Measurements from ENCODE around the gene ENOSF1. TPM values are rescaled to one million over a fixed set of nuclear protein-coding genes. Genes with fewer than 3 reads are reported as not detected.
A peak's percentile ranks its signal among the peaks of the same experiment; 100 is the strongest.

ENOSF1 gene
- total and polyA plus RNA-seq, 2 of the 13 experiments (the other 11 are each of a cell fraction or from before 2014, with no cell fraction given) = 37.6 to 40.1 TPM

GRCh38 chr18:703213-703967, 9.0 kb downstream of the ENOSF1 start (continued):
- peak; percentile 14; the same call in 1 of the 2 replicates for TF ChIP-seq TFE3 (CRISPR knock-in tag; IDR thresholded peaks at IDR 0.05)
- no peak for TF ChIP-seq EEA1 (CRISPR knock-in tag; IDR thresholded peaks at IDR 0.05; ENCODE audit: borderline replicate concordance)
- TF ChIP-seq SRSF1 (optimal IDR thresholded peaks at IDR 0.05; ENCODE audit: low read depth, low read length) = no peak
- TF ChIP-seq ZNF570 (CRISPR knock-in tag; IDR thresholded peaks at IDR 0.05; ENCODE audit: borderline replicate concordance) = no peak
- TF ChIP-seq SOX13 (IDR thresholded peaks at IDR 0.05) = no peak
- no peak for TF ChIP-seq SOX13 (CRISPR knock-in tag; conservative IDR thresholded peaks at IDR 0.05 in 1 of 2, IDR thresholded peaks at IDR 0.05 in 1 of 2)
- no peak for TF ChIP-seq PRPF4 (IDR thresholded peaks at IDR 0.05; ENCODE audit: low read depth, low read length, poor library complexity, severe bottlenecking)
- TF ChIP-seq DMTF1 (CRISPR knock-in tag; IDR thresholded peaks at IDR 0.05) = no peak
- peak; percentile 65 for TF ChIP-seq TBX2 (CRISPR knock-in tag; IDR thresholded peaks at IDR 0.05; ENCODE audit: borderline replicate concordance)
- no peak for TF ChIP-seq PHF8 (CRISPR knock-in tag; IDR thresholded peaks at IDR 0.05)
- no peak for TF ChIP-seq PCBP2 (optimal IDR thresholded peaks at IDR 0.05; ENCODE audit: low read depth, low read length, poor library complexity, severe bottlenecking)
- TF ChIP-seq SAFB2 (CRISPR knock-in tag; IDR thresholded peaks at IDR 0.05; ENCODE audit: borderline replicate concordance, low read depth) = no peak
- 0 out of 2 replicates have a peak, but pooled peaks have one; percentile 13 for TF ChIP-seq CEBPG (CRISPR knock-in tag; IDR thresholded peaks at IDR 0.05)
- TF ChIP-seq SSRP1 (CRISPR knock-in tag; IDR thresholded peaks at IDR 0.05) = 0 out of 2 replicates have a peak, but pooled peaks have one; percentile 41
- TF ChIP-seq ZNF275 (CRISPR knock-in tag; IDR thresholded peaks at IDR 0.05; ENCODE audit: borderline replicate concordance) = no peak
- no peak for TF ChIP-seq NFYC (CRISPR knock-in tag; IDR thresholded peaks at IDR 0.05)
- no peak for TF ChIP-seq RAD51 (IDR thresholded peaks at IDR 0.05; ENCODE audit: borderline replicate concordance)
- no peak for TF ChIP-seq HMGXB4 (CRISPR knock-in tag; IDR thresholded peaks at IDR 0.05; ENCODE audit: borderline replicate concordance in 1 of 2, low read depth in 1 of 2)
- no peak for TF ChIP-seq POGK (CRISPR knock-in tag; conservative IDR thresholded peaks at IDR 0.05)

All from HepG2 (cell line).